H1 (cell line): ENCODE measurements around the gene RTN4RL1. TPM values are rescaled to one million over a fixed set of nuclear protein-coding genes. Genes with fewer than 3 reads are reported as not detected.

Experiments used
- CTCF ChIA-PET: fragments of 300-600 bp; sonication (Branson Sonifier 250); formaldehyde crosslinking; loops from one replicate; lab custom pipeline; 2021; ENCODE audit not compliant: partially characterized antibody; lab: Charles Lee
- POLR2A ChIA-PET: fragments of 300-600 bp; sonication (Branson Sonifier 250); formaldehyde crosslinking; loops from one replicate; lab custom pipeline; 2021; ENCODE audit warnings: inconsistent platforms; ENCODE audit not compliant: partially characterized antibody; lab: Charles Lee
- DNase-seq, 2 experiments: peaks; one replicate each; pipeline versions ENCODE4 v3.0.0 to v3.0.0-alpha.2; 2010 to 2022; ENCODE audit warnings: low spot score in 2 of 2, low read depth in 1 of 2, mixed read lengths in 1 of 2
- FAIRE-seq: peaks from 2 replicates; lab custom pipeline; 2011; peaks lifted over from hg19 to GRCh38; lab: Jason Lieb, UNC
- H2AFZ ChIP-seq: 2 replicates; pipeline ENCODE4 v1.8.1; 2012; ENCODE audit warnings: low read length, inconsistent platforms
- H2AK5ac ChIP-seq: 2 replicates; pipeline ENCODE4 v1.6.1; 2013; ENCODE audit warnings: low read depth, low read length
- H2BK120ac ChIP-seq: replicated peaks from 2 replicates; pipeline ENCODE3; 2013; ENCODE audit warnings: low read depth, low read length, inconsistent platforms
- H2BK12ac ChIP-seq: 2 replicates; pipeline ENCODE4 v1.6.1; 2013; ENCODE audit warnings: low read depth, low read length
- H2BK15ac ChIP-seq: 2 replicates; pipeline ENCODE4 v1.6.1; 2013; ENCODE audit warnings: low read length
- H2BK20ac ChIP-seq: 2 replicates; pipeline ENCODE4 v1.6.1; 2013; ENCODE audit warnings: low read length
- H2BK5ac ChIP-seq: 2 replicates; pipeline ENCODE4 v1.6.1; 2013; ENCODE audit warnings: low read depth, low read length
- H3K14ac ChIP-seq: 2 replicates; pipeline ENCODE4 v1.6.1; 2013; ENCODE audit warnings: inconsistent platforms; ENCODE audit not compliant: insufficient read length
- H3K18ac ChIP-seq: 2 replicates; pipeline ENCODE4 v1.6.1; 2013; ENCODE audit warnings: low read length; ENCODE audit errors: extremely low read depth
- H3K23ac ChIP-seq: 2 replicates; pipeline ENCODE4 v1.6.1; 2013; ENCODE audit warnings: inconsistent platforms; ENCODE audit not compliant: insufficient read length
- H3K23me2 ChIP-seq: 2 replicates; pipeline ENCODE4 v1.6.1; 2013; ENCODE audit warnings: low read depth, low read length
- H3K27ac ChIP-seq: 2 replicates; pipeline ENCODE4 v1.6.1; 2011; ENCODE audit warnings: low read depth, low read length, inconsistent platforms
- H3K27me3 ChIP-seq, 4 experiments: replicated peaks in 1 of 4; 1 replicate in 1 of 4; 2 replicates in 3 of 4; pipeline versions ENCODE4 v1.6.1 to v1.8.1; 2011 to 2013; ENCODE audit warnings: low read length in 3 of 4, mild to moderate bottlenecking in 3 of 4, inconsistent platforms in 2 of 4, mixed read lengths in 2 of 4, moderate library complexity in 1 of 4; ENCODE audit not compliant: control insufficient read depth in 3 of 4, insufficient read depth in 3 of 4; ENCODE audit errors: extremely low read depth in 1 of 4
- H3K36me3 ChIP-seq, 4 experiments: 2 replicates each; pipeline versions ENCODE4 v1.6.1 to v1.8.1; 2011 to 2013; ENCODE audit warnings: mild to moderate bottlenecking in 4 of 4, low read length in 3 of 4, moderate library complexity in 2 of 4, control low read depth in 1 of 4, inconsistent platforms in 1 of 4; ENCODE audit not compliant: insufficient read depth in 4 of 4, control insufficient read depth in 2 of 4
- H3K4ac ChIP-seq: replicated peaks from 2 replicates; pipeline ENCODE3; 2013; ENCODE audit warnings: low read length, low read depth, mixed read lengths, inconsistent platforms; ENCODE audit not compliant: insufficient read length
- H3K4me1 ChIP-seq, 4 experiments: replicated peaks in 1 of 4; 1 replicate in 1 of 4; 2 replicates in 3 of 4; pipeline versions ENCODE4 v1.6.1 to v1.8.1; 2011 to 2013; ENCODE audit warnings: low read length in 3 of 4, inconsistent platforms in 2 of 4, mixed read lengths in 1 of 4; ENCODE audit not compliant: insufficient read depth in 4 of 4, control insufficient read depth in 3 of 4
- H3K4me2 ChIP-seq, 2 experiments: 2 replicates each; pipeline versions ENCODE4 v1.6.1 to v1.8.1; 2011 to 2013; ENCODE audit warnings: low read depth in 2 of 2, low read length in 2 of 2, control low read depth in 1 of 2, inconsistent platforms in 1 of 2, mild to moderate bottlenecking in 1 of 2; ENCODE audit not compliant: insufficient read depth in 1 of 2
- H3K4me3 ChIP-seq, 4 experiments: fragments of 200-600, 300-600 bp in 1 of 4; sonication (generic), shearing (Covaris generic), sonication (Bioruptor Twin) in 1 of 4; 2 replicates each; pipeline versions ENCODE4 v1.5.1 to v1.8.1; 2011 to 2016; ENCODE audit warnings: low read length in 4 of 4, low read depth in 3 of 4, control low read depth in 2 of 4, inconsistent platforms in 2 of 4, mild to moderate bottlenecking in 2 of 4, mixed read lengths in 1 of 4, moderate library complexity in 1 of 4; ENCODE audit not compliant: insufficient read depth in 2 of 4; ENCODE audit errors: extremely low read depth in 1 of 4
- H3K56ac ChIP-seq: replicated peaks from 2 replicates; pipeline ENCODE3; 2013; ENCODE audit warnings: low read depth, mild to moderate bottlenecking, mixed read lengths, low read length, inconsistent platforms; ENCODE audit not compliant: insufficient read length
- H3K79me1 ChIP-seq: 2 replicates; pipeline ENCODE4 v1.6.1; 2013; ENCODE audit warnings: low read depth, low read length, control low read depth
- H3K79me2 ChIP-seq, 2 experiments: 2 replicates each; pipeline versions ENCODE4 v1.6.1 to v1.8.1; 2012 to 2013; ENCODE audit warnings: low read length in 2 of 2, mild to moderate bottlenecking in 2 of 2, inconsistent platforms in 1 of 2; ENCODE audit not compliant: insufficient read depth in 2 of 2, control insufficient read depth in 1 of 2
- H3K9ac ChIP-seq, 4 experiments: replicated peaks in 1 of 4; 1 replicate in 1 of 4; 2 replicates in 3 of 4; pipeline versions ENCODE4 v1.6.1 to v1.8.1; 2011 to 2013; ENCODE audit warnings: low read depth in 3 of 4, low read length in 3 of 4, control low read depth in 2 of 4, mild to moderate bottlenecking in 2 of 4, moderate library complexity in 2 of 4, inconsistent platforms in 1 of 4; ENCODE audit errors: extremely low read depth in 1 of 4
- H3K9me3 ChIP-seq, 2 experiments: 2 replicates each; pipeline versions ENCODE4 v1.6.1 to v1.8.1; 2012 to 2013; ENCODE audit warnings: mild to moderate bottlenecking in 2 of 2, moderate library complexity in 2 of 2, control low read depth in 1 of 2, inconsistent platforms in 1 of 2, low read depth in 1 of 2, low read length in 1 of 2, mixed read lengths in 1 of 2; ENCODE audit not compliant: insufficient read depth in 2 of 2
- H4K20me1 ChIP-seq, 2 experiments: replicated peaks in 1 of 2; 2 replicates each; pipeline versions ENCODE3 to v1.8.1; 2011 to 2013; ENCODE audit warnings: inconsistent platforms in 2 of 2, low read length in 2 of 2, mild to moderate bottlenecking in 1 of 2; ENCODE audit not compliant: insufficient read depth in 2 of 2, control insufficient read depth in 1 of 2
- H4K5ac ChIP-seq: 2 replicates; pipeline ENCODE4 v1.6.1; 2013; ENCODE audit warnings: low read length, low read depth, mixed read lengths, inconsistent platforms; ENCODE audit not compliant: insufficient read length
- H4K8ac ChIP-seq: 2 replicates; pipeline ENCODE4 v1.8.0; 2013; ENCODE audit warnings: mild to moderate bottlenecking, moderate library complexity, low read length, inconsistent platforms; ENCODE audit not compliant: insufficient read depth; ENCODE audit errors: extremely low read depth
- H4K91ac ChIP-seq: replicated peaks from 2 replicates; pipeline ENCODE3; 2013; ENCODE audit warnings: low read length, mixed read lengths, inconsistent platforms; ENCODE audit not compliant: insufficient read length
- EP300 ChIP-seq, 2 experiments: IDR thresholded peaks; 1 replicate in 1 of 2; 2 replicates in 1 of 2; pipeline ENCODE4 v1.6.1; 2011 to 2012; ENCODE audit warnings: low read depth in 2 of 2, low read length in 2 of 2, mild to moderate bottlenecking in 2 of 2, borderline replicate concordance in 1 of 2, inconsistent platforms in 1 of 2, moderate library complexity in 1 of 2
- GABPA ChIP-seq: IDR thresholded peaks from 2 replicates; pipeline ENCODE4 v1.6.1; 2011; ENCODE audit warnings: mild to moderate bottlenecking, low read length, moderate library complexity, borderline replicate concordance; ENCODE audit not compliant: insufficient read depth
- MAX ChIP-seq: IDR thresholded peaks from 2 replicates; pipeline ENCODE4 v1.6.1; 2012; ENCODE audit warnings: inconsistent platforms
- RNF2 ChIP-seq: fragments of 200-900, 300-1000 bp; sonication (generic); IDR thresholded peaks from 2 replicates; pipeline ENCODE4 v1.7.1; 2016; ENCODE audit warnings: borderline replicate concordance, low read depth, mild to moderate bottlenecking, antibody characterized with exemption, low read length; ENCODE audit not compliant: poor library complexity, severe bottlenecking; ENCODE audit errors: missing control alignments
- RXRA ChIP-seq: IDR thresholded peaks from 2 replicates; pipeline ENCODE4 v1.6.1; 2011; ENCODE audit warnings: low read depth, mild to moderate bottlenecking, low read length, moderate library complexity; ENCODE audit not compliant: insufficient read depth
- USF2 ChIP-seq: IDR thresholded peaks from 2 replicates; pipeline ENCODE4 v1.6.1; 2011; ENCODE audit warnings: low read length, improper control_type of control experiment
- WGBS, 2 experiments: shearing (Covaris generic) in 1 of 2; methylation state at CpG; one replicate each; pipeline versions ENCODE4 v1.1.6 to v1.1.7; 2013 to 2015; ENCODE audit warnings: low lambda C conversion rate in 2 of 2, mixed read lengths in 2 of 2, inconsistent platforms in 1 of 2, low coverage in 1 of 2, missing lambda C conversion rate in 1 of 2; ENCODE audit not compliant: insufficient replicate concordance in 2 of 2, insufficient coverage in 1 of 2, insufficient read length in 1 of 2; ENCODE audit errors: extremely low coverage in 1 of 2, missing lambda C conversion rate in 1 of 2; 5-methylcytosine and 5-hydroxymethylcytosine counted together
- polyA plus RNA-seq, 7 experiments: library from polyadenylated mRNA; depleted of rRNA in 3 of 7; stranded (reverse) in 5 of 7; unstranded in 2 of 7; fragments of >200 nt in 5 of 7; fragments of 200-250 nt in 2 of 7; gene quantifications; 1 replicate in 5 of 7; 2 replicates in 1 of 7; 4 replicates in 1 of 7; pipeline versions ENCODE4 v1.2.1 to v1.2.3, GENCODE V29; 2011 to 2013; ENCODE audit warnings: missing spikeins in 2 of 7, mixed read lengths in 2 of 7
- total RNA-seq: library from RNA; stranded (reverse); fragmentation: NEBNext Ultra II Directional; extraction: Animal tissue kit (Norgen Biotek cat#: 25700); gene quantifications from 2 replicates; pipeline ENCODE4 v1.2.1, GENCODE V29; 2021

RTN4RL1 gene
- total and polyA plus RNA-seq, 2 of the 8 experiments (the other 6 are each of a cell fraction or from before 2014, with no cell fraction given): 0.09 TPM; not detected in 1

GRCh38 chr17:1907216-1907631 is 117.9 kb downstream of the RTN4RL1 start:
- H3K9me3 ChIP-seq: no peaks in the 10 kb centered on the region
- DNase-seq (no peak), FAIRE-seq (no peak)
- no peak overlapping the region for H2BK20ac ChIP-seq
- H3K56ac ChIP-seq: no peak overlapping the region
- H4K20me1 ChIP-seq: peaks cover 2 to 9% of the 10 kb centered on the region in 2 experiments
- H3K18ac ChIP-seq: no peak overlapping the region
- no peak overlapping the region for H3K27ac ChIP-seq
- no peak overlapping the region for H2BK5ac ChIP-seq
- 77% methylated on average over 17 of the region's 17 CpGs; no CpG with 5 or more reads in 1 of the 2 experiments for WGBS, 2 experiments
- H3K79me2 ChIP-seq: no peaks in the 10 kb centered on the region
- H2AFZ ChIP-seq: no peak overlapping the region
- H3K23me2 ChIP-seq: peaks cover 2% of the 10 kb centered on the region; the same call in 1 of the 2 replicates
- no peak overlapping the region for H4K8ac ChIP-seq
- H2AK5ac ChIP-seq: no peak overlapping the region
- no peak overlapping the region for H2BK120ac ChIP-seq
- H3K36me3 ChIP-seq: no peaks in the 10 kb centered on the region
- H3K4me3 ChIP-seq: no peak overlapping the region
- no peak overlapping the region for H4K91ac ChIP-seq
- POLR2A ChIA-PET: no interaction called here
- no peak overlapping the region for H3K14ac ChIP-seq
- H2BK15ac ChIP-seq: no peak overlapping the region
- H2BK12ac ChIP-seq: no peak overlapping the region
- peaks cover 40 to 77% (median 64%) of the 10 kb centered on the region in 4 experiments for H3K27me3 ChIP-seq
- no peak overlapping the region for H3K4ac ChIP-seq
- H3K9ac ChIP-seq: no peak overlapping the region
- no peak overlapping the region for H3K4me2 ChIP-seq
- CTCF ChIA-PET: interaction anchor here (0.7 to 1.8 kb wide), 5 partner anchors 21 to 134 kb away, joined by 3 to 6 read pairs (median 5); partner anchors contain the start of gene OVCA2
- no peak overlapping the region for H4K5ac ChIP-seq
- H3K4me1 ChIP-seq: peaks cover 0 to 4% (median 3%) of the 10 kb centered on the region in 4 experiments; a peak in 3 of 7 replicates
- H3K79me1 ChIP-seq: no peaks in the 10 kb centered on the region
- H3K23ac ChIP-seq: no peak overlapping the region
- TF ChIP-seq GABPA: no peak
- no peak for TF ChIP-seq RXRA
- TF ChIP-seq USF2: no peak
- no peak for TF ChIP-seq RNF2
- no peak for TF ChIP-seq MAX
- no peak for TF ChIP-seq EP300 (IDR thresholded peaks at IDR 0.05; ENCODE audit: borderline replicate concordance in 1 of 2, low read depth in 2 of 2, low read length in 2 of 2)
